Measurements from ENCODE around the gene UBN2.

Gene UBN2

GRCh38 chr7:139345042-139345441 is 114.0 kb downstream of the UBN2 start:
- no peak for DNase-seq (ENCODE audit: low read depth in 2 of 2)

GRCh38 chr7:139351027-139351426 is 120.0 kb downstream of the UBN2 start:
- DNase-seq (ENCODE audit: low read depth in 2 of 2) = no peak

GRCh38 chr7:139354729-139355128 is 123.7 kb downstream of the UBN2 start:
- no peak for DNase-seq (ENCODE audit: low read depth in 2 of 2)

- DNase-seq (ENCODE audit: low read depth in 2 of 2) = no peak
These were observed 124.3 kb downstream of the UBN2 start for GRCh38 chr7:139355320-139355719.
